Prostate gland (tissue), 2 donors: ENCODE measurements around the gene GPR101. TPM values are rescaled to one million over a fixed set of nuclear protein-coding genes. Genes with fewer than 3 reads are reported as not detected.

ENCODE experiments used
- DNase-seq: peaks from one replicate; pipeline ENCODE4 v3.0.0-alpha.2; 2019; ENCODE audit warnings: low spot score
- H3K27ac ChIP-seq, 2 donors: fragments of 200-600 bp; sonication (generic); 2 replicates each; pipeline ENCODE4 v1.5.1; 2017 to 2019
- H3K27me3 ChIP-seq: fragments of 200-600 bp; sonication (generic); replicated peaks from 2 replicates; pipeline ENCODE4 v1.5.1; 2019; ENCODE audit not compliant: insufficient read depth
- H3K36me3 ChIP-seq, 2 donors: fragments of 200-600 bp; sonication (generic); 1 replicate in 1 of 2; 2 replicates in 1 of 2; pipeline versions ENCODE4 v1.5.1 to v1.8.1; 2017 to 2019
- H3K4me1 ChIP-seq: fragments of 200-600 bp; sonication (generic); replicated peaks from 2 replicates; pipeline ENCODE4 v1.5.1; 2019
- H3K4me3 ChIP-seq, 2 donors: fragments of 200-600 bp; sonication (generic); 2 replicates each; pipeline ENCODE4 v1.5.1; 2017 to 2019
- H3K9me3 ChIP-seq: fragments of 200-600 bp; sonication (generic); 2 replicates; pipeline ENCODE4 v1.5.1; 2017
- POLR2A ChIP-seq: fragments of 450-650 bp; IDR thresholded peaks from one replicate; pipeline ENCODE4 v1.6.1; 2016; ENCODE audit warnings: antibody characterized with exemption, mild to moderate bottlenecking
- POLR2AphosphoS5 ChIP-seq: sonication (generic); formaldehyde crosslinking; IDR thresholded peaks from one replicate; pipeline ENCODE4 v1.6.1; 2017; ENCODE audit warnings: antibody characterized with exemption
- WGBS: methylation state at CpG from one replicate; pipeline ENCODE4 v1.1.5; 2018; 5-methylcytosine and 5-hydroxymethylcytosine counted together
- intact Hi-C: fragments of 100-400 bp; cut with DNase I; formaldehyde crosslinking; loops from one replicate; pipeline ENCODE4 v1.14.2; 2022
- total RNA-seq, 2 donors: library from RNA; depleted of rRNA; stranded (reverse); fragments of >200 nt; gene quantifications; one replicate each; pipeline ENCODE4 v1.1.0, GENCODE V29; 2016
- TF ChIP-seq, protein P1 (sequence below), 4 experiments: fragments of 200-600 bp in 2 of 4; fragments of 450-650 bp in 2 of 4; sonication (generic) in 2 of 4; IDR thresholded peaks; 1 replicate in 3 of 4; 2 replicates in 1 of 4; pipeline ENCODE4 v1.5.1; 2016 to 2019; ENCODE audit warnings: antibody characterized with exemption in 4 of 4, mild to moderate bottlenecking in 2 of 4, moderate library complexity in 2 of 4

The GPR101 gene
- total RNA-seq, 2 donors from 2014 or later = not detected

DNA sequence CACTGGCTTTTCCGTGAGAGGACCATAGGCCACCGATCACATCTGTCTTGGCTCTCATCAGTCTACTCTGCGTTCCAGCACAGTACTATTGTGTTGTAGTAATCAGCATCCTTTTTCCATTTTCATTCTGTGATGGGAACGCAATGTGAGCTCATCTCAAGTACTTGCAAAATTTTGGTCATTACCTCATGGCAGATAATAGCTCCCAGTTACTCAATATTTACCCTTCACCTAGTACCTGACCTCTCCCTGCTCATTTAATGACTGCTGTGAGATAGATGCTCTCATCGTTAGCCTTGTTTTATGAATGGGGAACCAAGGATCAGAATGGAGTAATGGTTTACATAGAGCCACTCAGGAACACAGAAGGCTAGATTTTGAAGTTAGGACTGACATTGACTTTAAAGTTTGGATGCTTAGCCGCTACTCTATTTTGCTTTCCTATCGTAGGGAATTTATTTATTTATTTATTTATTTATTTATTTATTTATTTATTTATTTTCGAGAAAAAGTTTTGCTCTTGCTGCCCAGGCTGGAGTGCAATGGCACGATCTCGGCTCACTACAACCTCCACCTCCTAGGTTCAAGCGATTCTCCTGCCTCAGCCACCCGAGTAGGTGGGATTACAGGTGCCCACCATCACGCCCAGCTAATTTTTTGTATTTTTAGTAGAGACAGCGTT lies 6.5 kb upstream of the GPR101 start:
- H3K36me3 ChIP-seq = no peaks in the 10 kb centered on the region
- no peaks in the 10 kb centered on the region for H3K27me3 ChIP-seq
- TF ChIP-seq POLR2A (no peak), POLR2AphosphoS5 (no peak)
- TF ChIP-seq, protein P1, sequence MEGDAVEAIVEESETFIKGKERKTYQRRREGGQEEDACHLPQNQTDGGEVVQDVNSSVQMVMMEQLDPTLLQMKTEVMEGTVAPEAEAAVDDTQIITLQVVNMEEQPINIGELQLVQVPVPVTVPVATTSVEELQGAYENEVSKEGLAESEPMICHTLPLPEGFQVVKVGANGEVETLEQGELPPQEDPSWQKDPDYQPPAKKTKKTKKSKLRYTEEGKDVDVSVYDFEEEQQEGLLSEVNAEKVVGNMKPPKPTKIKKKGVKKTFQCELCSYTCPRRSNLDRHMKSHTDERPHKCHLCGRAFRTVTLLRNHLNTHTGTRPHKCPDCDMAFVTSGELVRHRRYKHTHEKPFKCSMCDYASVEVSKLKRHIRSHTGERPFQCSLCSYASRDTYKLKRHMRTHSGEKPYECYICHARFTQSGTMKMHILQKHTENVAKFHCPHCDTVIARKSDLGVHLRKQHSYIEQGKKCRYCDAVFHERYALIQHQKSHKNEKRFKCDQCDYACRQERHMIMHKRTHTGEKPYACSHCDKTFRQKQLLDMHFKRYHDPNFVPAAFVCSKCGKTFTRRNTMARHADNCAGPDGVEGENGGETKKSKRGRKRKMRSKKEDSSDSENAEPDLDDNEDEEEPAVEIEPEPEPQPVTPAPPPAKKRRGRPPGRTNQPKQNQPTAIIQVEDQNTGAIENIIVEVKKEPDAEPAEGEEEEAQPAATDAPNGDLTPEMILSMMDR (IDR thresholded peaks at IDR 0.05) = no peak
- H3K9me3 ChIP-seq = no peaks in the 10 kb centered on the region
- intact Hi-C loops = no loop called here
- WGBS = 90% methylated on average over 14 of the region's 14 CpGs
- DNase-seq = no peak
- H3K4me3 ChIP-seq = no peak overlapping the region
- H3K4me1 ChIP-seq = no peaks in the 10 kb centered on the region
- H3K27ac ChIP-seq = no peak overlapping the region

DNA sequence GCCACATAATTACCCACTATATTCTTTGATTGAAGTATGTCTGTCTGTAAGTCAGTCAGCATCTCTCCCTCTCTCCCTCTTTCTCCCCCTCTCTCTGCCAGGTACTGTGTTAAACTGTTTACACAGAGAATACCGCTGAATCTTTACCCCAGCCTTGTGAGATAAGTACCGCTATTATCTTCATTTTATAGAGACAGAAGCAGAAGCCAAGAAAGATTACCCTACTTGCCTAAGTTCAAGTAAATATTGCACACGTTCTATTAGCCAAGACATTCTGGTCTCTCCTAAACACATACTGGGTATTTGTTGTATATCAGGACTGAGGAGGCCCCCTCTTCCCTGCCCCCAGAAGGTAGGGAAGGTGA lies 695 bp upstream of the GPR101 start:
- DNase-seq = no peak
- intact Hi-C loops = no loop called here
- Histone ChIP-seq H3K27ac (no peak overlapping the region), H3K4me3 (no peak overlapping the region), H3K27me3 (no peaks in the 10 kb centered on the region), H3K4me1 (no peaks in the 10 kb centered on the region), H3K9me3 (no peaks in the 10 kb centered on the region), H3K36me3 (no peaks in the 10 kb centered on the region)
- TF ChIP-seq POLR2AphosphoS5 (no peak), POLR2A (no peak)
- TF ChIP-seq, protein P1 (IDR thresholded peaks at IDR 0.05) = no peak
- 0% methylated on average over 3 of the region's 3 CpGs for WGBS

DNA sequence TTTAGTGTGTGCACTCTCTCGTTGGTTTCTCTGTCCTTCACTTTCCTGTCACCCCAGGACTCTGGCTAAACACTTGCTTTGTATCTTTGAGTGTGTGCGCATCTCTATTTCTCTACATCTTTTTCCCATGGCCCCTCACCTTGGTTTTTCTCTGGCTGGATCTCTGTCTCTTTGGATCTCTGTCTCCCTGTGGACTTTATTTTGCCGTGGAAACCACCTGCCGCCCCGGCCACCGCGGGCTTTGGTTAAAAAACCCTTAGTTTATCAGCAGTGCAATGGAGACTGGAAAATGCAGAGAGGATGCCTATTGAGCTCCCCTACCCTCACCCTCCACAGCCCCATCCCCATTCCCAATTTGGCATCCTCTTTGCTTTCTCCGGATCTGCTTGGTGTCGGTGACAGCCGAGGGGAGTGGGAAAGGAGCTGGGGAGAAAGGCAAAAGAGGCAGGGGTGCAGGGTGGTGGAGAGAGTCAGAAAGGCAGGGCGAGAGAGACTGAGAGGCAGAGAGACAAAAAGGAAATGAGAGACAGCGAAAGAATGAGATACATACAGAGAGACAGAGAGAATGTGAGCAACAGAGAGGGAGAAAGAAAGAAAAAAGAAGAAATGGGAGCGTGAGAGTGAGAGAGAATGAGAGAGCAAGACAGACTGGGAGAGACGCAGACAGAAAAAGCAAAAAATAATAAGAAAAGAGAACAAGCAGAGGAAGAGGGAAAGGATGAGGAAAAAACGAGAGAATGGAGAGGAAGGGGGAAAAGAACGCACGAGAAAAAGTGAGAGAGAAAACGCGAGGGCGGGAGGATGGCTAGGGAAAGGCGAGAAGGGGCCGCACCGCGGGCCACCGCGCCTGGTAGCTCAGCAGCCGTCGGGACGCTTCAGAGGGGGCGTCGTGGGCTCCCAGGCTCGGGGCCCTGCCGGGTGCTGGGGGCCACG lies 688 bp downstream of the GPR101 start:
- Histone ChIP-seq H3K4me1 (no peaks in the 10 kb centered on the region), H3K4me3 (no peak overlapping the region), H3K36me3 (no peaks in the 10 kb centered on the region), H3K27ac (no peak overlapping the region), H3K9me3 (no peaks in the 10 kb centered on the region), H3K27me3 (no peaks in the 10 kb centered on the region)
- 5% methylated on average over 34 of the region's 34 CpGs for WGBS
- intact Hi-C loops = no loop called here
- TF ChIP-seq POLR2AphosphoS5 = no peak
- TF ChIP-seq, protein P1 (IDR thresholded peaks at IDR 0.05) = no peak
- no peak for TF ChIP-seq POLR2A
- DNase-seq = no peak

DNA sequence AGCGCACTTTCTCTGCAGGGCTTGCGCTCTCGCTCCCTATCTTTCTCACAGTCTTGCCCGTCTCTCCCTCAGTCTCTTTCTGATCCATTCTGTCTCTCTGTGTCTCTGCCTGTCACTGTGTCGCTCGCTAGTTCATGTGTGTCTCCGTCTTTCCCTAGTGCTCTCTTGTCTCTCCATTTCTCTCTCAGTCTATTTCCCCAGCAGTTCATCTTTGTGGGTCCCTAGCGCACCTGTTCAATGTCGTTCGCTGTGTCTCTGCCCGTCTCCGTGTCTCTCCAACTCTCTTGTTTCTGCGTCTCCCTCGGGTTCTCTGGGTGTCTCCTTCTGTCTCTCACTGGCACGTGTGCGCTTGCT lies 1.5 kb downstream of the GPR101 start:
- peak overlapping the region in 1 of 2 donors; percentile 15 for H3K4me3 ChIP-seq
- H3K9me3 ChIP-seq = no peaks in the 10 kb centered on the region
- H3K4me1 ChIP-seq = no peaks in the 10 kb centered on the region
- intact Hi-C loops = no loop called here
- H3K27ac ChIP-seq = no peak overlapping the region
- no peaks in the 10 kb centered on the region for H3K36me3 ChIP-seq
- DNase-seq = no peak
- no peaks in the 10 kb centered on the region for H3K27me3 ChIP-seq
- TF ChIP-seq POLR2A (no peak), POLR2AphosphoS5 (no peak)
- TF ChIP-seq, protein P1 (IDR thresholded peaks at IDR 0.05) = no peak
- WGBS = 2% methylated on average over 16 of the region's 16 CpGs
